Esophagus squamous epithelium (tissue), 4 donors: ENCODE data around the gene OR10H1.

Experiments
- POLR2A ChIP-seq, 4 donors: fragments of 450-650 bp; IDR thresholded peaks; one replicate each; pipeline ENCODE4 v1.6.1; 2017; ENCODE audit warnings: antibody characterized with exemption in 4 of 4, mild to moderate bottlenecking in 4 of 4, moderate library complexity in 3 of 4
- TF ChIP-seq, protein P1 (sequence below), 6 experiments: fragments of 450-650 bp in 4 of 6; fragments of 200-600 bp in 2 of 6; sonication (generic) in 2 of 6; IDR thresholded peaks; one replicate each; pipeline ENCODE4 v1.5.1; 2016 to 2019; ENCODE audit warnings: antibody characterized with exemption in 6 of 6, mild to moderate bottlenecking in 4 of 6, moderate library complexity in 4 of 6

DNA sequence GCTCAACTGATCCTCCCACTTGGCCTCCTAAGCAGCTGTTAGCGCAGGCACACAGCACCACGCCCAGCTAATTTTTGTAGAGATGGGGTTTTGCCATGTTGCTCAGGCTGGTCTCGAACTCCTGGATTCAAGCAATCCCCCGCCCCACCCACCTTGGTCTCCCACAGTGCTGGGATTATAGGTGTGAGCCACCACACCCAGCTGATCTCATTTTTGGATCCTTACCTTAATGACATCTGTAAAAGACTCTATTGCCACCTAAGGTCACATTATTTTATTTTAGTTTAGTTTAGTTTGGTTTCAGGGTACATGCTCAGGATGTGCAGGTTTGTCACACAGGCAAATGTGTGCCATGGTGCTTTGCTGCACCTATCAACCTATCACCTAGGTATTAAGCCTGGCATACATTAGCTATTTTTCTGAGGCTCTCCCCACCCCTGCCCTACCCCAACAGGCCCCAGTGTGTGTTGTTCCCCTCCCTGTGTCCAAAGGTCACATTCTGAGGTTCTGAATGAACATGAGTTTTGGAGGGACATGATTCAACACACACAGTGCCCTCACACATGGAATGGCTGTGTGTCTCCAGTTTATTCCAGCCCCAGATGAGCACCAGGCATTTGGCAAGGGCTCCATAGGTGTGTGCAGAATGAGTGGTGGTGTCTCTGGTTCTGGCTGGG, 26.7 kb downstream of the OR10H1 start:
- no peak for TF ChIP-seq POLR2A (IDR thresholded peaks at IDR 0.05)
- TF ChIP-seq, protein P1, sequence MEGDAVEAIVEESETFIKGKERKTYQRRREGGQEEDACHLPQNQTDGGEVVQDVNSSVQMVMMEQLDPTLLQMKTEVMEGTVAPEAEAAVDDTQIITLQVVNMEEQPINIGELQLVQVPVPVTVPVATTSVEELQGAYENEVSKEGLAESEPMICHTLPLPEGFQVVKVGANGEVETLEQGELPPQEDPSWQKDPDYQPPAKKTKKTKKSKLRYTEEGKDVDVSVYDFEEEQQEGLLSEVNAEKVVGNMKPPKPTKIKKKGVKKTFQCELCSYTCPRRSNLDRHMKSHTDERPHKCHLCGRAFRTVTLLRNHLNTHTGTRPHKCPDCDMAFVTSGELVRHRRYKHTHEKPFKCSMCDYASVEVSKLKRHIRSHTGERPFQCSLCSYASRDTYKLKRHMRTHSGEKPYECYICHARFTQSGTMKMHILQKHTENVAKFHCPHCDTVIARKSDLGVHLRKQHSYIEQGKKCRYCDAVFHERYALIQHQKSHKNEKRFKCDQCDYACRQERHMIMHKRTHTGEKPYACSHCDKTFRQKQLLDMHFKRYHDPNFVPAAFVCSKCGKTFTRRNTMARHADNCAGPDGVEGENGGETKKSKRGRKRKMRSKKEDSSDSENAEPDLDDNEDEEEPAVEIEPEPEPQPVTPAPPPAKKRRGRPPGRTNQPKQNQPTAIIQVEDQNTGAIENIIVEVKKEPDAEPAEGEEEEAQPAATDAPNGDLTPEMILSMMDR (IDR thresholded peaks at IDR 0.05), result no peak
